HCT116 (cell line): ENCODE data around the gene PCGF5. TPM values are rescaled to one million over a fixed set of nuclear protein-coding genes. Genes with fewer than 3 reads are reported as not detected.
A peak's percentile ranks its signal among the peaks of the same experiment; 100 is the strongest.

ENCODE experiments used
- ATAC-seq: fragments of 200-7000 bp; cut with Tn5 transposase; 2 replicates; pipeline ENCODE4 v1.9.1; 2020; ENCODE audit warnings: mild to moderate bottlenecking, moderate library complexity
- BruUV-seq: library from RNA; stranded (reverse); fragments of 400-500 nt; replicated peaks from 2 replicates; lab custom pipeline; 2021; lab: Mats Ljungman, UMichigan
- CTCF ChIA-PET: fragments of 300-600 bp; sonication (Branson Sonifier 250); formaldehyde crosslinking; loops from one replicate; lab custom pipeline; 2021; ENCODE audit warnings: antibody characterized with exemption; lab: Charles Lee
- POLR2A ChIA-PET: fragments of 300-600, 350-600 bp; sonication (Branson Sonifier 250); formaldehyde crosslinking; loops from one replicate; lab custom pipeline; 2021; ENCODE audit warnings: antibody characterized with exemption; lab: Charles Lee
- RAD21 ChIA-PET, 2 experiments: fragments of 300-600 bp; sonication (Branson Sonifier 250); formaldehyde crosslinking; loops; one replicate each; lab custom pipeline; 2023; ENCODE audit warnings: low total read pairs in 2 of 2; ENCODE audit not compliant: uncharacterized antibody in 2 of 2, unreplicated experiment in 2 of 2, low non-redundant PET in 1 of 2; lab: Charles Lee
- DNase-seq: peaks from one replicate; pipeline ENCODE4 v3.0.0-alpha.2; 2010; ENCODE audit warnings: low read depth, low spot score
- H2AFZ ChIP-seq: fragments of 200-600 bp; shearing (Covaris generic), sonication (generic); 2 replicates; pipeline ENCODE4 v1.6.1; 2017; ENCODE audit warnings: low read depth, mixed run types, mixed read lengths, antibody characterized with exemption, low read length; ENCODE audit not compliant: poor library complexity, severe bottlenecking
- H3K27ac ChIP-seq: 2 replicates; pipeline ENCODE4 v1.5.1; 2012; ENCODE audit warnings: low read depth, low read length
- H3K27me3 ChIP-seq: fragments of 200-600 bp; sonication (generic); 2 replicates; pipeline ENCODE4 v1.6.1; 2016; ENCODE audit warnings: mixed run types, low read length, mixed read lengths; ENCODE audit not compliant: insufficient read depth
- H3K36me3 ChIP-seq, 2 experiments: fragments of 200-500 bp in 1 of 2; fragments of 200-600 bp in 1 of 2; sonication (Bioruptor generic) in 1 of 2; sonication (generic) in 1 of 2; 2 replicates each; pipeline versions ENCODE4 v1.5.1 to v1.6.1; 2014 to 2016; ENCODE audit warnings: low read length in 2 of 2, inconsistent platforms in 1 of 2, mixed read lengths in 1 of 2, mixed run types in 1 of 2; ENCODE audit not compliant: insufficient read depth in 2 of 2, control insufficient read depth in 1 of 2
- H3K4me1 ChIP-seq, 2 experiments: fragments of 200-600 bp in 1 of 2; sonication (generic) in 1 of 2; 2 replicates each; pipeline versions ENCODE4 v1.5.1 to v1.6.1; 2012 to 2017; ENCODE audit warnings: low read length in 2 of 2, inconsistent platforms in 1 of 2, mild to moderate bottlenecking in 1 of 2, mixed read lengths in 1 of 2, mixed run types in 1 of 2, moderate library complexity in 1 of 2; ENCODE audit not compliant: insufficient read depth in 2 of 2, control insufficient read depth in 1 of 2
- H3K4me2 ChIP-seq: fragments of 200-600 bp; sonication (generic); 2 replicates; pipeline ENCODE4 v1.6.1; 2017; ENCODE audit warnings: mixed run types, low read length, mixed read lengths
- H3K4me3 ChIP-seq, 2 experiments: fragments of 200-600 bp in 1 of 2; sonication (generic) in 1 of 2; replicated peaks in 1 of 2; 2 replicates each; pipeline ENCODE4 v1.5.1; 2011 to 2016; ENCODE audit warnings: low read length in 2 of 2, control low read depth in 1 of 2, low read depth in 1 of 2, mild to moderate bottlenecking in 1 of 2, mixed read lengths in 1 of 2, mixed run types in 1 of 2
- H3K79me2 ChIP-seq: fragments of 200-600 bp; sonication (generic); 2 replicates; pipeline ENCODE4 v1.6.1; 2017; ENCODE audit warnings: mild to moderate bottlenecking, mixed run types, low read length, moderate library complexity, mixed read lengths; ENCODE audit not compliant: insufficient read depth
- H3K9ac ChIP-seq: fragments of 200-600 bp; sonication (generic); 2 replicates; pipeline ENCODE4 v1.6.1; 2016; ENCODE audit warnings: low read length, mixed read lengths
- H3K9me2 ChIP-seq: fragments of 200-600 bp; sonication (generic), shearing (Covaris generic); 2 replicates; pipeline ENCODE4 v1.6.1; 2017; ENCODE audit warnings: mixed run types, mild to moderate bottlenecking, moderate library complexity; ENCODE audit not compliant: insufficient read depth
- H3K9me3 ChIP-seq, 2 experiments: fragments of 200-500 bp in 1 of 2; fragments of 200-600 bp in 1 of 2; sonication (Bioruptor generic) in 1 of 2; sonication (generic) in 1 of 2; 2 replicates each; pipeline ENCODE4 v1.6.1; 2014 to 2017; ENCODE audit warnings: low read length in 2 of 2, mixed read lengths in 2 of 2, inconsistent platforms in 1 of 2, low read depth in 1 of 2, mild to moderate bottlenecking in 1 of 2, mixed run types in 1 of 2, moderate library complexity in 1 of 2; ENCODE audit not compliant: control insufficient read depth in 1 of 2, insufficient read depth in 1 of 2
- H4K20me1 ChIP-seq: fragments of 200-600 bp; sonication (generic), shearing (Covaris generic); 2 replicates; pipeline ENCODE4 v1.6.1; 2017; ENCODE audit warnings: mixed run types, mild to moderate bottlenecking, moderate library complexity; ENCODE audit not compliant: insufficient read depth
- CBX3 ChIP-seq: IDR thresholded peaks from 2 replicates; pipeline ENCODE4 v1.6.1; 2012; ENCODE audit warnings: low read depth
- CTCF ChIP-seq, 3 experiments: fragments of 200-600 bp in 1 of 3; sonication (generic) in 1 of 3; IDR thresholded peaks in 2 of 3; conservative IDR thresholded peaks in 1 of 3; 2 replicates each; pipeline ENCODE4 v1.5.1; 2012 to 2017; ENCODE audit warnings: low read depth in 2 of 3, low read length in 2 of 3, antibody characterized with exemption in 1 of 3, borderline replicate concordance in 1 of 3, control low read depth in 1 of 3, mild to moderate bottlenecking in 1 of 3, mixed read lengths in 1 of 3, mixed run types in 1 of 3, moderate library complexity in 1 of 3; ENCODE audit not compliant: insufficient read depth in 1 of 3
- ELF1 ChIP-seq: IDR thresholded peaks from 2 replicates; pipeline ENCODE4 v1.6.1; 2012; ENCODE audit warnings: low read depth, borderline replicate concordance
- EZH2phosphoT487 ChIP-seq: fragments of 200-600 bp; IDR thresholded peaks from 2 replicates; pipeline ENCODE4 v1.6.1; 2018; ENCODE audit warnings: antibody characterized with exemption, borderline replicate concordance
- FOSL1 ChIP-seq: IDR thresholded peaks from 2 replicates; pipeline ENCODE4 v1.6.1; 2012; ENCODE audit warnings: low read depth
- JUND ChIP-seq: IDR thresholded peaks from 2 replicates; pipeline ENCODE4 v1.6.1; 2012
- POLR2AphosphoS5 ChIP-seq: IDR thresholded peaks from 2 replicates; pipeline ENCODE4 v1.6.1; 2011; ENCODE audit warnings: mild to moderate bottlenecking, low read depth, low read length, moderate library complexity
- SP1 ChIP-seq: IDR thresholded peaks from 2 replicates; pipeline ENCODE4 v1.6.1; 2012; ENCODE audit warnings: low read depth
- YY1 ChIP-seq: IDR thresholded peaks from 2 replicates; pipeline ENCODE4 v1.6.1; 2011; ENCODE audit warnings: low read length, low read depth, moderate library complexity, mild to moderate bottlenecking; ENCODE audit not compliant: insufficient replicate concordance; ENCODE audit errors: extremely low read depth
- ZBTB33 ChIP-seq: IDR thresholded peaks from 2 replicates; pipeline ENCODE4 v1.6.1; 2011; ENCODE audit warnings: mild to moderate bottlenecking, low read length, moderate library complexity; ENCODE audit not compliant: insufficient replicate concordance; ENCODE audit errors: extremely low read depth
- ZFX ChIP-seq: fragments of 450-650 bp; IDR thresholded peaks from 2 replicates; pipeline ENCODE4 v1.6.1; 2017
- intact Hi-C: fragments of 100-400 bp; cut with micrococcal nuclease; formaldehyde crosslinking; loops from 2 replicates; pipeline ENCODE4 v1.10.0; 2022
- total RNA-seq: library from RNA; stranded (reverse); gene quantifications from one replicate; pipeline ENCODE4 v1.2.1, GENCODE V29; 2021; ENCODE audit not compliant: unreplicated experiment
- TF ChIP-seq, protein P1 (sequence below): IDR thresholded peaks from 2 replicates; pipeline ENCODE4 v1.6.1; 2012

PCGF5 gene
- total RNA-seq, 1 experiment from 2014 or later: 27.5 TPM

- TF ChIP-seq ZBTB33 (no peak), ZFX (no peak), ELF1 (no peak)
Measured at GRCh38 chr10:91215384-91215783, 5.1 kb upstream of the PCGF5 start (continued).

- ChIA-PET CTCF (no interaction called here), RAD21 (no interaction called here), POLR2A (no interaction called here)
- peaks cover 11% of the 10 kb centered on the region; the same call in 1 of the 2 replicates for H3K79me2 ChIP-seq
- no peak overlapping the region for H2AFZ ChIP-seq
- no peak overlapping the region for H3K27ac ChIP-seq
- H3K27me3 ChIP-seq: no peaks in the 10 kb centered on the region
- H3K4me2 ChIP-seq: peak overlapping the region; percentile 96
- peak overlapping the region; percentile 35 to 78 for H3K4me3 ChIP-seq
- no peaks in the 10 kb centered on the region for H3K9me2 ChIP-seq
- TF ChIP-seq POLR2AphosphoS5: no peak
- TF ChIP-seq JUND: no peak
- TF ChIP-seq, protein P1, sequence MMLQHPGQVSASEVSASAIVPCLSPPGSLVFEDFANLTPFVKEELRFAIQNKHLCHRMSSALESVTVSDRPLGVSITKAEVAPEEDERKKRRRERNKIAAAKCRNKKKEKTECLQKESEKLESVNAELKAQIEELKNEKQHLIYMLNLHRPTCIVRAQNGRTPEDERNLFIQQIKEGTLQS: no peak
- no peak for TF ChIP-seq SP1
- TF ChIP-seq EZH2phosphoT487: no peak
- no peak for TF ChIP-seq YY1
- TF ChIP-seq ZBTB33: no peak
- TF ChIP-seq CBX3: no peak
- no peak for TF ChIP-seq CTCF (IDR thresholded peaks at IDR 0.05 in 2 of 3, conservative IDR thresholded peaks at IDR 0.05 in 1 of 3; ENCODE audit: borderline replicate concordance in 1 of 3, insufficient read depth in 1 of 3, low read depth in 2 of 3, low read length in 2 of 3)
- TF ChIP-seq FOSL1: no peak
- BruUV-seq: no TSS peak
- intact Hi-C loops: no loop called here
- no peak for DNase-seq
- H3K36me3 ChIP-seq: no peaks in the 10 kb centered on the region
- no peak for ATAC-seq
- H3K9ac ChIP-seq: 0 out of 2 replicates have a peak overlapping the region, but pooled peaks have one; percentile 42
- no peaks in the 10 kb centered on the region for H4K20me1 ChIP-seq
- H3K4me1 ChIP-seq: peaks cover 3 to 11% of the 10 kb centered on the region in 2 experiments; a peak in 3 of 4 replicates
- no peaks in the 10 kb centered on the region for H3K9me3 ChIP-seq
Measured at GRCh38 chr10:91219371-91220193, 881 bp upstream of the PCGF5 start.
